Activated B cell treated with CpG ODN at 0.5 μM for 24 hours (primary cell): ENCODE measurements around the gene UBE2O. TPM values are rescaled to one million over a fixed set of nuclear protein-coding genes. Genes with fewer than 3 reads are reported as not detected.

Source experiments
- ATAC-seq: fragments of 200-7000 bp; cut with Tn5 transposase; one replicate; pipeline ENCODE4 v1.10.0; 2021; ENCODE audit warnings: low read depth, mild to moderate bottlenecking, moderate library complexity
- CTCF ChIA-PET: fragments of 350-600 bp; sonication (Branson Sonifier 250); formaldehyde crosslinking; loops from one replicate; lab custom pipeline; 2021; ENCODE audit warnings: antibody characterized with exemption; lab: Charles Lee
- POLR2A ChIA-PET: fragments of 350-600 bp; sonication (Branson Sonifier 250); formaldehyde crosslinking; loops from one replicate; lab custom pipeline; 2021; ENCODE audit warnings: antibody characterized with exemption; lab: Charles Lee
- DNase-seq: peaks from one replicate; pipeline ENCODE4 v3.0.0; 2022
- H3K27ac Mint-ChIP-seq: one replicate; pipeline ENCODE4 v1.8.0; 2020; ENCODE audit warnings: mixed read lengths
- H3K27me3 Mint-ChIP-seq: one replicate; pipeline ENCODE4 v1.8.0; 2021; ENCODE audit warnings: mixed read lengths
- H3K36me3 Mint-ChIP-seq: one replicate; pipeline ENCODE4 v1.8.0; 2021; ENCODE audit warnings: low read depth, mixed read lengths
- H3K4me1 Mint-ChIP-seq: one replicate; pipeline ENCODE4 v1.8.0; 2021; ENCODE audit warnings: mixed read lengths
- H3K4me3 Mint-ChIP-seq: one replicate; pipeline ENCODE4 v1.8.0; 2020; ENCODE audit warnings: mild to moderate bottlenecking, mixed read lengths
- H3K9me3 Mint-ChIP-seq: one replicate; pipeline ENCODE4 v1.8.0; 2020; ENCODE audit warnings: mixed read lengths
- CTCF ChIP-seq: fragments of 200-600 bp; IDR thresholded peaks from one replicate; pipeline ENCODE4 v1.8.0; 2022; ENCODE audit warnings: antibody characterized with exemption, mild to moderate bottlenecking
- intact Hi-C: fragments of 100-400 bp; cut with micrococcal nuclease; formaldehyde crosslinking; loops from one replicate; pipeline ENCODE4 v1.15.1; 2024
- total RNA-seq: library from RNA; stranded (reverse); gene quantifications from 2 replicates; pipeline ENCODE4 v1.2.3, GENCODE V29; 2022

Gene UBE2O
- total RNA-seq, 1 donor from 2014 or later: 39.0 TPM

GRCh38 chr17:76399175-76400172, 53.5 kb downstream of the UBE2O start:
- ATAC-seq (no peak), DNase-seq (no peak)
- Mint-ChIP-seq H3K36me3 (peaks cover 89% of the 10 kb centered on the region), H3K4me3 (no peak overlapping the region), H3K27me3 (no peaks in the 10 kb centered on the region), H3K9me3 (no peaks in the 10 kb centered on the region), H3K4me1 (peaks cover 6% of the 10 kb centered on the region), H3K27ac (no peak overlapping the region)
- TF ChIP-seq CTCF: no peak
- CTCF ChIA-PET: interaction anchor here (1.0 to 4.3 kb wide), 8 partner anchors 8 to 385 kb away, joined by 3 to 82 read pairs (median 24); partner anchors contain the start of gene SPHK1
- intact Hi-C loops: no loop called here
- POLR2A ChIA-PET: no interaction called here

GRCh38 chr17:76398523-76399174, 54.3 kb downstream of the UBE2O start:
- H3K36me3 Mint-ChIP-seq: peaks cover 88% of the 10 kb centered on the region
- intact Hi-C loops: loop anchor here (1.0 kb wide), 2 partner anchors 10 to 95 kb away; no protein-coding TSS in a partner anchor

GRCh38 chr17:76397687-76398522, 55.0 kb downstream of the UBE2O start:
- ATAC-seq (peak; percentile 93), DNase-seq (peak; percentile 79)
- peaks cover 87% of the 10 kb centered on the region for H3K36me3 Mint-ChIP-seq
- H3K27ac Mint-ChIP-seq: no peak overlapping the region
- POLR2A ChIA-PET: interaction anchor here (0.6 to 1.0 kb wide), 2 partner anchors 13 to 25 kb away, joined by 5 to 8 read pairs; partner anchors contain the start of gene SPHK1
- no peak overlapping the region for H3K4me3 Mint-ChIP-seq
- H3K27me3 Mint-ChIP-seq: no peaks in the 10 kb centered on the region
- no peaks in the 10 kb centered on the region for H3K9me3 Mint-ChIP-seq
- intact Hi-C loops: loop anchor here (1.0 kb wide), 2 partner anchors 10 to 95 kb away; no protein-coding TSS in a partner anchor
- TF ChIP-seq CTCF: peak; percentile 98
- peaks cover 3% of the 10 kb centered on the region for H3K4me1 Mint-ChIP-seq
- CTCF ChIA-PET: interaction anchor here (0.7 to 4.3 kb wide), 37 partner anchors 8 to 392 kb away, joined by 3 to 82 read pairs (median 5); partner anchors contain the start of genes AANAT, PRPSAP1, RHBDF2 and SPHK1

More at GRCh38 chr17:76398523-76399174, 54.3 kb downstream of the UBE2O start:
- ATAC-seq: no peak
- H3K4me1 Mint-ChIP-seq: peaks cover 3% of the 10 kb centered on the region
- CTCF ChIA-PET: interaction anchor here (0.7 to 4.3 kb wide), 32 partner anchors 9 to 393 kb away, joined by 3 to 82 read pairs (median 6); partner anchors contain the start of genes AANAT, PRPSAP1, RHBDF2 and SPHK1
- POLR2A ChIA-PET: interaction anchor here (0.6 kb wide), 1 partner anchor 26 kb away, joined by 8 read pairs; no protein-coding TSS in a partner anchor
- TF ChIP-seq CTCF: no peak
- no peaks in the 10 kb centered on the region for H3K27me3 Mint-ChIP-seq
- no peak overlapping the region for H3K4me3 Mint-ChIP-seq
- no peak for DNase-seq
- H3K27ac Mint-ChIP-seq: no peak overlapping the region
- H3K9me3 Mint-ChIP-seq: no peaks in the 10 kb centered on the region

- POLR2A ChIA-PET: interaction anchor here (1.0 kb wide), 1 partner anchor 13 kb away, joined by 5 read pairs; the partner anchor contains the start of gene SPHK1
- H3K4me1 Mint-ChIP-seq: peaks cover 3% of the 10 kb centered on the region
- intact Hi-C loops: no loop called here
Measured at GRCh38 chr17:76397184-76397583, 55.8 kb downstream of the UBE2O start.

More at GRCh38 chr17:76397184-76397583, 55.8 kb downstream of the UBE2O start:
- Mint-ChIP-seq H3K9me3 (no peaks in the 10 kb centered on the region), H3K27me3 (no peaks in the 10 kb centered on the region), H3K27ac (no peak overlapping the region), H3K4me3 (no peak overlapping the region), H3K36me3 (peaks cover 81% of the 10 kb centered on the region)
- CTCF ChIA-PET: interaction anchor here (0.8 to 4.3 kb wide), 25 partner anchors 9 to 277 kb away, joined by 3 to 82 read pairs (median 6); partner anchors contain the start of genes AANAT, PRPSAP1, RHBDF2 and SPHK1
- DNase-seq (no peak), ATAC-seq (no peak)
- no peak for TF ChIP-seq CTCF
